COLO668 (cell line): ENCODE data around the gene SLC25A1.

ENCODE experiments used
- DNase-seq: peaks from one replicate; lab custom pipeline; 2025; ENCODE audit not compliant: unreplicated experiment; lab: John Stamatoyannopoulos, UW

The SLC25A1 gene

GRCh38 chr22:19143967-19144400 is 34.6 kb downstream of the SLC25A1 start:
- DNase-seq: no peak

- DNase-seq: no peak
Measured at GRCh38 chr22:19143212-19143611, 35.3 kb downstream of the SLC25A1 start.

- no peak for DNase-seq
Measured at GRCh38 chr22:19142394-19142793, 36.1 kb downstream of the SLC25A1 start.

GRCh38 chr22:19139974-19140373 is 38.6 kb downstream of the SLC25A1 start:
- DNase-seq: no peak

- DNase-seq: no peak
Measured at GRCh38 chr22:19139001-19139356, 39.6 kb downstream of the SLC25A1 start.

- no peak for DNase-seq
Measured at GRCh38 chr22:19138217-19139000, 40.1 kb downstream of the SLC25A1 start.

- no peak for DNase-seq
Measured at GRCh38 chr22:19137384-19138216, 40.9 kb downstream of the SLC25A1 start.

- DNase-seq: no peak
Measured at GRCh38 chr22:19136915-19137314, 41.6 kb downstream of the SLC25A1 start.

- DNase-seq: no peak
Measured at GRCh38 chr22:19134874-19135273, 43.7 kb downstream of the SLC25A1 start.

- no peak for DNase-seq
Measured at GRCh38 chr22:19134176-19134831, 44.2 kb downstream of the SLC25A1 start.

- DNase-seq: no peak
Measured at GRCh38 chr22:19133561-19133960, 45.0 kb downstream of the SLC25A1 start.

GRCh38 chr22:19132693-19133400 is 45.7 kb downstream of the SLC25A1 start:
- no peak for DNase-seq

GRCh38 chr22:19132153-19132552 is 46.4 kb downstream of the SLC25A1 start:
- DNase-seq: no peak

GRCh38 chr22:19131685-19132015 is 46.9 kb downstream of the SLC25A1 start:
- DNase-seq: no peak

GRCh38 chr22:19130959-19131684 is 47.4 kb downstream of the SLC25A1 start, which contains the start of gene TSSK2:
Gene TSSK2 (plus strand): TSS chr22:19131308. CDS start chr22:19131400, 92 bp downstream.
- DNase-seq: no peak

- no peak for DNase-seq
Measured at GRCh38 chr22:19129871-19130270, 48.7 kb downstream of the SLC25A1 start.

- no peak for DNase-seq
Measured at GRCh38 chr22:19128946-19129727, 49.4 kb downstream of the SLC25A1 start.

GRCh38 chr22:19128009-19128401 is 50.5 kb downstream of the SLC25A1 start:
- no peak for DNase-seq

- peak; percentile 64 for DNase-seq
Measured at GRCh38 chr22:19127329-19128008, 51.1 kb downstream of the SLC25A1 start.
